GM21576 (cell line): ENCODE measurements around the gene USP10.

Source experiments
- ATAC-seq: cut with Tn5 transposase; IDR thresholded peaks from one replicate; pipeline ENCODE4 v1.9.1; 2021; ENCODE audit warnings: mild to moderate bottlenecking, moderate library complexity; ENCODE audit not compliant: unreplicated experiment

USP10 gene

GRCh38 chr16:84820305-84820684 is 120.5 kb downstream of the USP10 start:
- ATAC-seq, result no peak

- no peak for ATAC-seq
These were observed 121.0 kb downstream of the USP10 start for GRCh38 chr16:84820771-84821170.

GRCh38 chr16:84821179-84821578 is 121.4 kb downstream of the USP10 start:
- ATAC-seq, result no peak

- ATAC-seq, result no peak
These were observed 122.2 kb downstream of the USP10 start for GRCh38 chr16:84821728-84822689.

GRCh38 chr16:84822990-84823389 is 123.2 kb downstream of the USP10 start:
- ATAC-seq, result no peak

GRCh38 chr16:84823484-84823883 is 123.7 kb downstream of the USP10 start:
- ATAC-seq, result no peak

- no peak for ATAC-seq
These were observed 124.1 kb downstream of the USP10 start for GRCh38 chr16:84823926-84824325.

GRCh38 chr16:84825896-84826557 is 126.2 kb downstream of the USP10 start:
- no peak for ATAC-seq

GRCh38 chr16:84826558-84826941 is 126.8 kb downstream of the USP10 start:
- ATAC-seq, result no peak

- no peak for ATAC-seq
These were observed 127.4 kb downstream of the USP10 start for GRCh38 chr16:84827131-84827574.

- no peak for ATAC-seq
These were observed 128.1 kb downstream of the USP10 start for GRCh38 chr16:84827897-84828296.

- no peak for ATAC-seq
These were observed 128.5 kb downstream of the USP10 start for GRCh38 chr16:84828322-84828721.
